ENCODE results near the gene CASQ2. TPM values are rescaled to one million over a fixed set of nuclear protein-coding genes. Genes with fewer than 3 reads are reported as not detected.

The CASQ2 gene
- total RNA-seq, 1 experiment from 2014 or later = not detected

- intact Hi-C loops (cut with micrococcal nuclease) = loop anchor here (5.0 kb wide), 1 partner anchor 327 kb away; no protein-coding TSS in a partner anchor
- Histone ChIP-seq H3K9ac (ENCODE audit: low read length) (no peak overlapping the region), H3K9me3 (ENCODE audit: control insufficient read depth in 1 of 2, insufficient read depth in 1 of 2, low read depth in 1 of 2, low read length in 2 of 2) (no peaks in the 10 kb centered on the region), H3K4me3 (replicated peaks in 1 of 2; ENCODE audit: low read depth in 1 of 2, low read length in 2 of 2) (no peak overlapping the region), H4K20me1 (ENCODE audit: insufficient read depth) (no peaks in the 10 kb centered on the region), H3K36me3 (ENCODE audit: control insufficient read depth in 1 of 2, insufficient read depth in 2 of 2, low read length in 2 of 2) (no peaks in the 10 kb centered on the region), H3K4me1 (ENCODE audit: control insufficient read depth in 1 of 2, insufficient read depth in 2 of 2, low read length in 2 of 2) (no peaks in the 10 kb centered on the region), H3K27ac (ENCODE audit: low read depth, low read length) (no peak overlapping the region), H3K9me2 (ENCODE audit: insufficient read depth) (no peaks in the 10 kb centered on the region), H3K79me2 (ENCODE audit: insufficient read depth, low read length) (no peaks in the 10 kb centered on the region), H2AFZ (ENCODE audit: low read depth, low read length, poor library complexity, severe bottlenecking) (no peak overlapping the region), H3K27me3 (ENCODE audit: insufficient read depth, low read length) (no peaks in the 10 kb centered on the region), H3K4me2 (ENCODE audit: low read length) (no peak overlapping the region)
- BruUV-seq (replicated peaks) = no TSS peak
- ATAC-seq = no peak
- CTCF ChIA-PET = no interaction called here
- RAD21 ChIA-PET (ENCODE audit: low non-redundant PET in 1 of 2, low total read pairs in 2 of 2, uncharacterized antibody in 2 of 2, unreplicated experiment in 2 of 2) = no interaction called here
- TF ChIP-seq ZFX (IDR thresholded peaks at IDR 0.05) (no peak), RAD21 (IDR thresholded peaks at IDR 0.05; ENCODE audit: low read depth) (no peak), EZH2 (IDR thresholded peaks at IDR 0.05) (no peak), ELF1 (IDR thresholded peaks at IDR 0.05; ENCODE audit: borderline replicate concordance, low read depth) (no peak), TCF7L2 (IDR thresholded peaks at IDR 0.05; ENCODE audit: borderline replicate concordance, extremely low read depth, insufficient read depth, insufficient read length) (no peak), CBX3 (IDR thresholded peaks at IDR 0.05; ENCODE audit: low read depth) (no peak), MAX (IDR thresholded peaks at IDR 0.05) (no peak), SP1 (IDR thresholded peaks at IDR 0.05; ENCODE audit: low read depth) (no peak), YY1 (IDR thresholded peaks at IDR 0.05; ENCODE audit: extremely low read depth, insufficient replicate concordance, low read depth, low read length) (no peak), JUND (IDR thresholded peaks at IDR 0.05) (no peak), CTCF (IDR thresholded peaks at IDR 0.05 in 2 of 3, conservative IDR thresholded peaks at IDR 0.05 in 1 of 3; ENCODE audit: borderline replicate concordance in 1 of 3, insufficient read depth in 1 of 3, low read depth in 2 of 3, low read length in 2 of 3) (no peak), SIN3A (IDR thresholded peaks at IDR 0.05; ENCODE audit: low read depth) (no peak), POLR2A (IDR thresholded peaks at IDR 0.05; ENCODE audit: borderline replicate concordance, extremely low read depth, insufficient read depth, insufficient read length) (no peak), POLR2AphosphoS5 (IDR thresholded peaks at IDR 0.05; ENCODE audit: low read depth, low read length) (no peak), CEBPB (IDR thresholded peaks at IDR 0.05; ENCODE audit: low read depth) (no peak), ATF3 (IDR thresholded peaks at IDR 0.05) (no peak), ZBTB33 (IDR thresholded peaks at IDR 0.05; ENCODE audit: extremely low read depth, insufficient replicate concordance, low read length) (no peak)
- DNase-seq (ENCODE audit: low read depth, low spot score) = no peak
- POLR2A ChIA-PET = no interaction called here
Observed at GRCh38 chr1:115805597-115805996, 37.1 kb upstream of the CASQ2 start.
